Parathyroid adenoma (tissue), 2 donors: Measurements from ENCODE around the gene IL17A.

Source experiments
- H2AFZ ChIP-seq: fragments of 300-600 bp; sonication (generic); one replicate; pipeline ENCODE4 v1.7.0; 2017; ENCODE audit warnings: antibody characterized with exemption, mild to moderate bottlenecking
- H3K27ac ChIP-seq: fragments of 300-600 bp; sonication (generic); one replicate; pipeline ENCODE4 v1.7.0; 2017
- H3K27me3 ChIP-seq: fragments of 300-600 bp; sonication (generic); one replicate; pipeline ENCODE4 v1.7.0; 2017; ENCODE audit warnings: low read length; ENCODE audit not compliant: control insufficient read depth, insufficient read depth
- H3K36me3 ChIP-seq: fragments of 300-600 bp; sonication (generic); one replicate; pipeline ENCODE4 v1.7.0; 2017; ENCODE audit warnings: low read length; ENCODE audit not compliant: control insufficient read depth, insufficient read depth
- H3K4me1 ChIP-seq: fragments of 300-600 bp; sonication (generic); one replicate; pipeline ENCODE4 v1.7.0; 2017; ENCODE audit warnings: control low read depth
- H3K4me2 ChIP-seq: fragments of 300-600 bp; sonication (generic); one replicate; pipeline ENCODE4 v1.7.0; 2017; ENCODE audit warnings: low read length
- H3K4me3 ChIP-seq: fragments of 300-600 bp; sonication (generic); one replicate; pipeline ENCODE4 v1.7.0; 2017; ENCODE audit warnings: low read depth, low read length
- H3K79me2 ChIP-seq: fragments of 300-600 bp; sonication (generic); one replicate; pipeline ENCODE4 v1.7.0; 2017; ENCODE audit warnings: control low read depth
- H3K9ac ChIP-seq: fragments of 300-600 bp; sonication (generic); one replicate; pipeline ENCODE4 v1.7.0; 2017; ENCODE audit warnings: mild to moderate bottlenecking
- H3K9me3 ChIP-seq: fragments of 300-600 bp; sonication (generic); one replicate; pipeline ENCODE4 v1.7.0; 2017; ENCODE audit warnings: low read length; ENCODE audit not compliant: control insufficient read depth
- TF ChIP-seq, protein P1 (sequence below): fragments of 300-600 bp; sonication (generic); IDR thresholded peaks from one replicate; pipeline ENCODE4 v1.7.0; 2017; ENCODE audit warnings: antibody characterized with exemption, mild to moderate bottlenecking
- donor health status: primary hyperparathyroidism.

Gene IL17A

GRCh38 chr6:52186075-52186474, at the start of gene IL17A:
TSS of gene IL17A (plus strand) at chr6:52186375. CDS start at chr6:52186432, 57 bp downstream.
- Histone ChIP-seq H3K4me1 (peaks cover 6% of the 10 kb centered on the region), H3K27me3 (no peaks in the 10 kb centered on the region), H3K9me3 (no peaks in the 10 kb centered on the region), H3K36me3 (no peaks in the 10 kb centered on the region), H3K4me2 (no peak within 1 kb of the TSS), H2AFZ (no peak within 1 kb of the TSS), H3K27ac (no peak within 1 kb of the TSS), H3K79me2 (no peaks in the 10 kb centered on the region), H3K4me3 (no peak within 1 kb of the TSS), H3K9ac (no peak within 1 kb of the TSS)
- TF ChIP-seq, protein P1, sequence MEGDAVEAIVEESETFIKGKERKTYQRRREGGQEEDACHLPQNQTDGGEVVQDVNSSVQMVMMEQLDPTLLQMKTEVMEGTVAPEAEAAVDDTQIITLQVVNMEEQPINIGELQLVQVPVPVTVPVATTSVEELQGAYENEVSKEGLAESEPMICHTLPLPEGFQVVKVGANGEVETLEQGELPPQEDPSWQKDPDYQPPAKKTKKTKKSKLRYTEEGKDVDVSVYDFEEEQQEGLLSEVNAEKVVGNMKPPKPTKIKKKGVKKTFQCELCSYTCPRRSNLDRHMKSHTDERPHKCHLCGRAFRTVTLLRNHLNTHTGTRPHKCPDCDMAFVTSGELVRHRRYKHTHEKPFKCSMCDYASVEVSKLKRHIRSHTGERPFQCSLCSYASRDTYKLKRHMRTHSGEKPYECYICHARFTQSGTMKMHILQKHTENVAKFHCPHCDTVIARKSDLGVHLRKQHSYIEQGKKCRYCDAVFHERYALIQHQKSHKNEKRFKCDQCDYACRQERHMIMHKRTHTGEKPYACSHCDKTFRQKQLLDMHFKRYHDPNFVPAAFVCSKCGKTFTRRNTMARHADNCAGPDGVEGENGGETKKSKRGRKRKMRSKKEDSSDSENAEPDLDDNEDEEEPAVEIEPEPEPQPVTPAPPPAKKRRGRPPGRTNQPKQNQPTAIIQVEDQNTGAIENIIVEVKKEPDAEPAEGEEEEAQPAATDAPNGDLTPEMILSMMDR = no peak

DNA sequence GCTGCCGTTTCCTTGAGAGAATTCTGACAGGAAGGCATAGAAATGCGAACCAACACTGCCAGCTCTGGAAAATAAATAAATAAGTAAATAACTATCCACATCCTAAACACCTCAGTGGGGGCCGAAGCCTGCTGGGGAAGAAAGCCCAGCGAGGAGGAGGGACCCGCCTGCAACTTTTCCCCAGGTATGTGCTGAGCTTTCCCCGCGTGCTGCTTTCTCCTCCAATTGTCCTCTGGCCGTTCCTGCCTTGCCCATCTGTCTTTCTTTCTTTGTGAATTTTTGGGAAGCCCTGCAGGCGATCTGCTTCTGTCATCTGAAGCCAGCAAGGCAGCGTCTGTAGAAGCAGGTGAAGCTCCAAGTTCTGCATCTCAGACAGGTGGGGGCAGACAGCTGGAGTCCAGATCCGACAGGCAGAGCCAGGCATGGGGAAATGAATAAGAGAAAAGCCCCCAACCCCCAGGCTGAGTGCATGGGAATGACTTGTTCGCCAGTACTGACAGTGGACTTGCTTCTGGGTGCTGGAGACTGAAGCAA, 49.2 kb upstream of the IL17A start:
- Histone ChIP-seq H3K9ac (no peak overlapping the region), H3K9me3 (no peaks in the 10 kb centered on the region), H3K36me3 (no peaks in the 10 kb centered on the region), H3K79me2 (no peaks in the 10 kb centered on the region), H3K4me1 (peaks cover 5% of the 10 kb centered on the region), H3K27ac (no peak overlapping the region), H3K4me2 (no peak overlapping the region), H3K27me3 (no peaks in the 10 kb centered on the region), H2AFZ (no peak overlapping the region), H3K4me3 (no peak overlapping the region)
- TF ChIP-seq, protein P1 = no peak

DNA sequence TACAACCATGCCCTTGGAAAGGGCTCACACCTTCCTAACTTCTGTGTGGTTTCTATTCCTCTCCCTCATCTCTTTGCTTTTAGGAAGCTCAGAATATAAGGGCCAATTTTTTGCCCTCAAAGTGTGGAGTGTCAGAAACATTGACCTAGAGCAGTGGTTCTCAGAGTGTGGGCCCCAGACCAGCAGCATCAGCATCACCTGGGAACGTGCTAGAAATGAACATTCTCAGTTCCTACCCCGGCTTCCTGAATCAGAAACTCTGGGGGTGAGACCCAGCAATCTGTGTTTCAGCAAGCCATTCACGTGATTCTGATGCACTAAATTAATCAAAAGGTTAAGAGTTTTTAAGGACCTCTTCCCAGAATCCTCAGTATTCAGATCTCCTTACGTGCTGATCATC, 47.9 kb upstream of the IL17A start:
- H2AFZ ChIP-seq = no peak overlapping the region
- H3K4me2 ChIP-seq = no peak overlapping the region
- no peak overlapping the region for H3K27ac ChIP-seq
- TF ChIP-seq, protein P1 = no peak
- no peak overlapping the region for H3K9ac ChIP-seq
- no peaks in the 10 kb centered on the region for H3K9me3 ChIP-seq
- H3K79me2 ChIP-seq = no peaks in the 10 kb centered on the region
- H3K27me3 ChIP-seq = no peaks in the 10 kb centered on the region
- H3K36me3 ChIP-seq = no peaks in the 10 kb centered on the region
- no peak overlapping the region for H3K4me3 ChIP-seq
- H3K4me1 ChIP-seq = peaks cover 5% of the 10 kb centered on the region

- H3K9ac ChIP-seq = no peak overlapping the region
- H3K27me3 ChIP-seq = no peaks in the 10 kb centered on the region
- peaks cover 5% of the 10 kb centered on the region for H3K4me1 ChIP-seq
Measured at GRCh38 chr6:52139985-52140680, 46.0 kb upstream of the IL17A start.

More at GRCh38 chr6:52139985-52140680, 46.0 kb upstream of the IL17A start:
- H2AFZ ChIP-seq = no peak overlapping the region
- TF ChIP-seq, protein P1 = no peak
- no peak overlapping the region for H3K4me2 ChIP-seq
- no peaks in the 10 kb centered on the region for H3K9me3 ChIP-seq
- no peaks in the 10 kb centered on the region for H3K79me2 ChIP-seq
- H3K27ac ChIP-seq = no peak overlapping the region
- no peaks in the 10 kb centered on the region for H3K36me3 ChIP-seq
- no peak overlapping the region for H3K4me3 ChIP-seq
